ENCODE data around the gene GLT8D2.

Gene GLT8D2

GRCh38 chr12:103996595-103996994 lies 53.4 kb downstream of the GLT8D2 start:
- FAIRE-seq, result no peak
- TF ChIP-seq TAF1 (IDR thresholded peaks at IDR 0.05; ENCODE audit: borderline replicate concordance, low read depth, low read length), result no peak
- no peak for TF ChIP-seq POLR2AphosphoS5 (IDR thresholded peaks at IDR 0.05; ENCODE audit: low read depth, low read length)
- TF ChIP-seq POLR2A (IDR thresholded peaks at IDR 0.05; ENCODE audit: low read depth, low read length), result no peak

GRCh38 chr12:103994235-103994634 lies 55.8 kb downstream of the GLT8D2 start:
- no peak for DNase-seq (ENCODE audit: insufficient read length)
- no peak for FAIRE-seq
- no peak for TF ChIP-seq POLR2AphosphoS5 (IDR thresholded peaks at IDR 0.05; ENCODE audit: low read depth, low read length)
- no peak for TF ChIP-seq TAF1 (IDR thresholded peaks at IDR 0.05; ENCODE audit: borderline replicate concordance, low read depth, low read length)
- no peak for TF ChIP-seq POLR2A (IDR thresholded peaks at IDR 0.05; ENCODE audit: low read depth, low read length)

More at GRCh38 chr12:103996595-103996994, 53.4 kb downstream of the GLT8D2 start:
- no peak for DNase-seq (ENCODE audit: insufficient read length)

GRCh38 chr12:103986829-103987228 lies 63.2 kb downstream of the GLT8D2 start:
- TF ChIP-seq POLR2A (IDR thresholded peaks at IDR 0.05; ENCODE audit: low read depth, low read length) (no peak), TAF1 (IDR thresholded peaks at IDR 0.05; ENCODE audit: borderline replicate concordance, low read depth, low read length) (no peak), POLR2AphosphoS5 (IDR thresholded peaks at IDR 0.05; ENCODE audit: low read depth, low read length) (no peak)
- no peak for DNase-seq (ENCODE audit: insufficient read length)
- FAIRE-seq, result no peak

- TF ChIP-seq POLR2A (IDR thresholded peaks at IDR 0.05; ENCODE audit: low read depth, low read length), result 0 out of 2 replicates have a peak, but pooled peaks have one; percentile 19
- no peak for TF ChIP-seq POLR2AphosphoS5 (IDR thresholded peaks at IDR 0.05; ENCODE audit: low read depth, low read length)
- no peak for TF ChIP-seq TAF1 (IDR thresholded peaks at IDR 0.05; ENCODE audit: borderline replicate concordance, low read depth, low read length)
- FAIRE-seq (no peak), DNase-seq (ENCODE audit: insufficient read length) (no peak)
Measured at GRCh38 chr12:103978384-103978982, 71.5 kb downstream of the GLT8D2 start.

GRCh38 chr12:103975368-103975767 lies 74.6 kb downstream of the GLT8D2 start:
- DNase-seq (ENCODE audit: insufficient read length) (no peak), FAIRE-seq (no peak)
- no peak for TF ChIP-seq POLR2AphosphoS5 (IDR thresholded peaks at IDR 0.05; ENCODE audit: low read depth, low read length)

GRCh38 chr12:103973909-103974308 lies 76.1 kb downstream of the GLT8D2 start:
- no peak for FAIRE-seq
- DNase-seq (ENCODE audit: insufficient read length), result no peak
- no peak for TF ChIP-seq POLR2AphosphoS5 (IDR thresholded peaks at IDR 0.05; ENCODE audit: low read depth, low read length)
- TF ChIP-seq POLR2A (IDR thresholded peaks at IDR 0.05; ENCODE audit: low read depth, low read length), result no peak
- TF ChIP-seq TAF1 (IDR thresholded peaks at IDR 0.05; ENCODE audit: borderline replicate concordance, low read depth, low read length), result no peak

GRCh38 chr12:103969391-103969790 lies 80.6 kb downstream of the GLT8D2 start:
- no peak for FAIRE-seq
- no peak for DNase-seq (ENCODE audit: insufficient read length)
- TF ChIP-seq POLR2AphosphoS5 (IDR thresholded peaks at IDR 0.05; ENCODE audit: low read depth, low read length) (no peak), TAF1 (IDR thresholded peaks at IDR 0.05; ENCODE audit: borderline replicate concordance, low read depth, low read length) (no peak), POLR2A (IDR thresholded peaks at IDR 0.05; ENCODE audit: low read depth, low read length) (no peak)

- TF ChIP-seq TAF1 (IDR thresholded peaks at IDR 0.05; ENCODE audit: borderline replicate concordance, low read depth, low read length) (no peak), POLR2AphosphoS5 (IDR thresholded peaks at IDR 0.05; ENCODE audit: low read depth, low read length) (no peak), POLR2A (IDR thresholded peaks at IDR 0.05; ENCODE audit: low read depth, low read length) (no peak)
- DNase-seq (ENCODE audit: insufficient read length) (no peak), FAIRE-seq (no peak)
Measured at GRCh38 chr12:103966736-103967135, 83.3 kb downstream of the GLT8D2 start.

- peak; percentile 96 for FAIRE-seq
- peak; percentile 93 for TF ChIP-seq POLR2A (IDR thresholded peaks at IDR 0.05; ENCODE audit: low read depth, low read length)
- TF ChIP-seq POLR2AphosphoS5 (IDR thresholded peaks at IDR 0.05; ENCODE audit: low read depth, low read length), result peak; percentile 91
- TF ChIP-seq TAF1 (IDR thresholded peaks at IDR 0.05; ENCODE audit: borderline replicate concordance, low read depth, low read length), result peak; percentile 90; the same call in 1 of the 2 replicates
- peak; percentile 88 for DNase-seq (ENCODE audit: insufficient read length)
Measured at GRCh38 chr12:103965590-103966504, 84.1 kb downstream of the GLT8D2 start, which contains the start of gene TDG. Gene TDG (plus strand): TSS chr12:103965872. CDS start chr12:103966038, 166 bp downstream.

GRCh38 chr12:103965255-103965589 lies 84.8 kb downstream of the GLT8D2 start:
- DNase-seq (ENCODE audit: insufficient read length), result no peak
- FAIRE-seq, result no peak
- TF ChIP-seq TAF1 (IDR thresholded peaks at IDR 0.05; ENCODE audit: borderline replicate concordance, low read depth, low read length) (no peak), POLR2A (IDR thresholded peaks at IDR 0.05; ENCODE audit: low read depth, low read length) (no peak)

GRCh38 chr12:103964805-103965204 lies 85.2 kb downstream of the GLT8D2 start:
- FAIRE-seq (no peak), DNase-seq (ENCODE audit: insufficient read length) (no peak)
- TF ChIP-seq POLR2AphosphoS5 (IDR thresholded peaks at IDR 0.05; ENCODE audit: low read depth, low read length) (no peak), POLR2A (IDR thresholded peaks at IDR 0.05; ENCODE audit: low read depth, low read length) (no peak), TAF1 (IDR thresholded peaks at IDR 0.05; ENCODE audit: borderline replicate concordance, low read depth, low read length) (no peak)

GRCh38 chr12:103962493-103962892 lies 87.5 kb downstream of the GLT8D2 start:
- FAIRE-seq, result no peak
- DNase-seq (ENCODE audit: insufficient read length), result no peak
- TF ChIP-seq TAF1 (IDR thresholded peaks at IDR 0.05; ENCODE audit: borderline replicate concordance, low read depth, low read length) (no peak), POLR2A (IDR thresholded peaks at IDR 0.05; ENCODE audit: low read depth, low read length) (peak; percentile 67), POLR2AphosphoS5 (IDR thresholded peaks at IDR 0.05; ENCODE audit: low read depth, low read length) (peak; percentile 65; the same call in 1 of the 2 replicates)
